H9 (cell line): Measurements from ENCODE around the gene PTPRJ. TPM values are rescaled to one million over a fixed set of nuclear protein-coding genes. Genes with fewer than 3 reads are reported as not detected.

Experiments
- DNase-seq: peaks from one replicate; pipeline ENCODE4 v3.0.0-alpha.2; 2017
- H2AFZ ChIP-seq: one replicate; pipeline ENCODE4 v1.6.1; 2013; ENCODE audit warnings: mild to moderate bottlenecking, low read length, control low read depth, moderate library complexity
- H2AK5ac ChIP-seq: 2 replicates; pipeline ENCODE4 v1.6.1; 2013; ENCODE audit warnings: low read length, control low read depth, mixed read lengths; ENCODE audit not compliant: insufficient read length
- H2BK120ac ChIP-seq: one replicate; pipeline ENCODE4 v1.6.1; 2013; ENCODE audit warnings: low read depth, mild to moderate bottlenecking, low read length, control low read depth, inconsistent platforms; ENCODE audit not compliant: poor library complexity, severe bottlenecking
- H2BK12ac ChIP-seq: 2 replicates; pipeline ENCODE4 v1.6.1; 2013; ENCODE audit warnings: low read length, control low read depth, mixed read lengths, low read depth; ENCODE audit not compliant: insufficient read length
- H2BK15ac ChIP-seq: 2 replicates; pipeline ENCODE4 v1.6.1; 2013; ENCODE audit warnings: low read depth, low read length, control low read depth
- H2BK20ac ChIP-seq: one replicate; pipeline ENCODE4 v1.6.1; 2013; ENCODE audit warnings: low read depth, mild to moderate bottlenecking, low read length, control low read depth, inconsistent platforms; ENCODE audit not compliant: poor library complexity, severe bottlenecking
- H2BK5ac ChIP-seq: 2 replicates; pipeline ENCODE4 v1.6.1; 2013; ENCODE audit warnings: low read length, control low read depth, mixed read lengths; ENCODE audit not compliant: insufficient read length
- H3K14ac ChIP-seq: 2 replicates; pipeline ENCODE4 v1.6.1; 2013; ENCODE audit warnings: low read length, control low read depth; ENCODE audit not compliant: insufficient read depth
- H3K18ac ChIP-seq: 2 replicates; pipeline ENCODE4 v1.6.1; 2013; ENCODE audit warnings: low read depth, mild to moderate bottlenecking, mixed read lengths, low read length, control low read depth; ENCODE audit not compliant: insufficient read length
- H3K23ac ChIP-seq: 2 replicates; pipeline ENCODE4 v1.6.1; 2013; ENCODE audit warnings: low read length, control low read depth, mixed read lengths, low read depth; ENCODE audit not compliant: insufficient read length
- H3K23me2 ChIP-seq: 2 replicates; pipeline ENCODE4 v1.6.1; 2013; ENCODE audit warnings: low read depth, mild to moderate bottlenecking, mixed read lengths, low read length, control low read depth; ENCODE audit not compliant: insufficient read length, poor library complexity, severe bottlenecking
- H3K27ac ChIP-seq: 2 replicates; pipeline ENCODE4 v1.5.1; 2013; ENCODE audit warnings: low read length, control low read depth, mixed read lengths, low read depth; ENCODE audit not compliant: insufficient read length
- H3K27me3 ChIP-seq: 2 replicates; pipeline ENCODE4 v1.6.1; 2013; ENCODE audit warnings: low read length, control low read depth, inconsistent platforms; ENCODE audit not compliant: insufficient read depth
- H3K4ac ChIP-seq: 2 replicates; pipeline ENCODE4 v1.6.1; 2013; ENCODE audit warnings: low read depth, mild to moderate bottlenecking, control low read depth, inconsistent platforms, low read length, moderate library complexity
- H3K4me1 ChIP-seq: 2 replicates; pipeline ENCODE4 v1.6.1; 2013; ENCODE audit warnings: low read length, control low read depth, inconsistent platforms; ENCODE audit not compliant: insufficient read depth
- H3K4me2 ChIP-seq: 2 replicates; pipeline ENCODE4 v1.6.1; 2013; ENCODE audit warnings: low read length, control low read depth, mixed read lengths; ENCODE audit not compliant: insufficient read length, insufficient read depth
- H3K56ac ChIP-seq: 2 replicates; pipeline ENCODE4 v1.6.1; 2013; ENCODE audit warnings: low read depth, mild to moderate bottlenecking, mixed read lengths, low read length, control low read depth; ENCODE audit not compliant: insufficient read length
- H3K79me1 ChIP-seq: 2 replicates; pipeline ENCODE4 v1.6.1; 2013; ENCODE audit warnings: low read depth, mild to moderate bottlenecking, moderate library complexity, low read length, control low read depth, inconsistent platforms; ENCODE audit not compliant: insufficient read depth, poor library complexity, severe bottlenecking
- H3K79me2 ChIP-seq: 2 replicates; pipeline ENCODE4 v1.6.1; 2013; ENCODE audit warnings: low read length, control low read depth, inconsistent platforms; ENCODE audit not compliant: insufficient read depth
- H3K9ac ChIP-seq: 2 replicates; pipeline ENCODE4 v1.6.1; 2013; ENCODE audit warnings: low read length, control low read depth, mixed read lengths; ENCODE audit not compliant: insufficient read length; ENCODE audit errors: extremely low read depth
- H3K9me3 ChIP-seq: one replicate; pipeline ENCODE4 v1.6.1; 2013; ENCODE audit warnings: low read depth, low read length, inconsistent platforms; ENCODE audit not compliant: control insufficient read depth
- H3T11ph ChIP-seq: one replicate; pipeline ENCODE4 v1.6.1; 2013; ENCODE audit warnings: mild to moderate bottlenecking, low read length, control low read depth, inconsistent platforms
- H4K20me1 ChIP-seq: one replicate; pipeline ENCODE4 v1.6.1; 2013; ENCODE audit not compliant: control insufficient read depth, insufficient read length, insufficient read depth
- H4K5ac ChIP-seq: 2 replicates; pipeline ENCODE4 v1.6.1; 2013; ENCODE audit warnings: low read depth, mild to moderate bottlenecking, mixed read lengths, low read length, control low read depth; ENCODE audit not compliant: insufficient read length
- H4K8ac ChIP-seq: replicated peaks from 2 replicates; pipeline ENCODE4 v1.6.1; 2013; ENCODE audit warnings: low read length, control low read depth, mixed read lengths, low read depth; ENCODE audit not compliant: insufficient read length
- H4K91ac ChIP-seq: 2 replicates; pipeline ENCODE4 v1.6.1; 2013; ENCODE audit warnings: low read depth, mild to moderate bottlenecking, moderate library complexity, mixed read lengths, low read length, control low read depth; ENCODE audit not compliant: insufficient read length
- H3K27ac Mint-ChIP-seq, 3 experiments: 2 replicates in 2 of 3; 3 replicates in 1 of 3; pipeline ENCODE4 v1.8.0; 2020 to 2021; ENCODE audit warnings: mixed read lengths in 3 of 3, mild to moderate bottlenecking in 1 of 3, moderate library complexity in 1 of 3
- H3K27me3 Mint-ChIP-seq: 2 replicates; pipeline ENCODE4 v1.8.0; 2021; ENCODE audit warnings: low read depth, mild to moderate bottlenecking, moderate library complexity, mixed read lengths
- H3K36me3 Mint-ChIP-seq, 3 experiments: 2 replicates in 2 of 3; 3 replicates in 1 of 3; pipeline ENCODE4 v1.8.0; 2020 to 2021; ENCODE audit warnings: low read depth in 3 of 3, mixed read lengths in 3 of 3; ENCODE audit not compliant: insufficient read depth in 1 of 3
- H3K4me1 Mint-ChIP-seq, 2 experiments: 2 replicates each; pipeline ENCODE4 v1.8.0; 2020; ENCODE audit warnings: mixed read lengths in 2 of 2
- H3K4me3 Mint-ChIP-seq, 2 experiments: 2 replicates in 1 of 2; 3 replicates in 1 of 2; pipeline ENCODE4 v1.8.0; 2020 to 2021; ENCODE audit warnings: mild to moderate bottlenecking in 2 of 2, mixed read lengths in 2 of 2, moderate library complexity in 1 of 2
- H3K9me3 Mint-ChIP-seq, 2 experiments: 2 replicates in 1 of 2; 3 replicates in 1 of 2; pipeline ENCODE4 v1.8.0; 2020; ENCODE audit warnings: mild to moderate bottlenecking in 2 of 2, mixed read lengths in 2 of 2, moderate library complexity in 1 of 2
- CTCF ChIP-seq: fragments of 200-600 bp; sonication (generic); conservative IDR thresholded peaks from 3 replicates; pipeline ENCODE4 v1.8.0; 2021; ENCODE audit warnings: antibody characterized with exemption, mild to moderate bottlenecking
- WGBS: extraction: QIAGEN DNeasy Blood & Tissue Kit; methylation state at CpG from one replicate; pipeline ENCODE4 v1.1.7; 2013; ENCODE audit warnings: missing lambda C conversion rate, low lambda C conversion rate, mixed read lengths; ENCODE audit not compliant: insufficient read length; ENCODE audit errors: extremely low coverage; 5-methylcytosine and 5-hydroxymethylcytosine counted together
- total RNA-seq: library from RNA; stranded (reverse); gene quantifications from 2 replicates; pipeline ENCODE4 v1.2.1, GENCODE V29; 2021

The PTPRJ gene
- total RNA-seq, 1 experiment from 2014 or later: 10.6 TPM

DNA sequence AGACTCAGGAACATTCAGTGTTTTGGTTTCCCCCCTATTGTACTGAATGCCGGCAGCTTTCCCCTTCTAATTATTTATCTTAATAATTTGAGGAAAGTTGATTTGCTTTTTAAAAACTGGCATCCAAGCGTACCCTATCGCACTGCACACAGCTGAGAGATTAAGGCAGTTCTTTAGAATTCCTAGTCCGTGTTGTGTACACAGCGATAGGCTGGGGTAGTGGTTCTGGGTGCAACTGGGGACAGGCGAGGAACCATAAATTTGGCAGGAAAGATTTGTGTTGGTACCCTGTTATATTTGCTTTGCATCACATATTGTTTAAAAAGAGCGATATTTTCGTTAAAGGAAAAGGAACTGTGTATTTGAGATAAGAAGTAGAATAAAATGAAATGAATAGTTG is 39.2 kb downstream of the PTPRJ start:
- H4K20me1 ChIP-seq: peaks cover 4% of the 10 kb centered on the region
- H3K27me3 Mint-ChIP-seq: no peaks in the 10 kb centered on the region; the same call in 1 of the 2 replicates
- no peak overlapping the region for H3K23ac ChIP-seq
- whole genome bisulfite sequencing: 100% methylated on average over 2 of the region's 8 CpGs
- no peak overlapping the region for H3K18ac ChIP-seq
- H3K27ac ChIP-seq: no peak overlapping the region
- H4K8ac ChIP-seq: no peak overlapping the region
- H3K9me3 ChIP-seq: no peaks in the 10 kb centered on the region
- no peak for DNase-seq
- no peak overlapping the region for H2BK5ac ChIP-seq
- TF ChIP-seq CTCF: no peak
- no peaks in the 10 kb centered on the region; the same call in 1 of the 2 replicates for H3K79me2 ChIP-seq
- no peaks in the 10 kb centered on the region for H3K23me2 ChIP-seq
- H2AK5ac ChIP-seq: no peak overlapping the region
- peaks cover 42 to 61% of the 10 kb centered on the region in 2 experiments for H3K4me1 Mint-ChIP-seq
- no peak overlapping the region for H2BK20ac ChIP-seq
- H3K36me3 Mint-ChIP-seq: no peaks in the 10 kb centered on the region
- H3K4me1 ChIP-seq: peaks cover 7% of the 10 kb centered on the region; the same call in 1 of the 2 replicates
- no peak overlapping the region for H2BK15ac ChIP-seq
- no peak overlapping the region for H4K5ac ChIP-seq
- H3K79me1 ChIP-seq: no peaks in the 10 kb centered on the region
- no peak overlapping the region for H3T11ph ChIP-seq
- H4K91ac ChIP-seq: no peak overlapping the region
- H2AFZ ChIP-seq: no peak overlapping the region
- H3K4me3 Mint-ChIP-seq: no peak overlapping the region
- H3K27me3 ChIP-seq: no peaks in the 10 kb centered on the region; the same call in 1 of the 2 replicates
- H3K56ac ChIP-seq: no peak overlapping the region
- H3K4me2 ChIP-seq: no peak overlapping the region
- no peak overlapping the region for H2BK120ac ChIP-seq
- no peak overlapping the region for H3K9ac ChIP-seq
- H2BK12ac ChIP-seq: no peak overlapping the region
- H3K4ac ChIP-seq: no peak overlapping the region
- H3K14ac ChIP-seq: no peak overlapping the region
- H3K27ac Mint-ChIP-seq: no peak overlapping the region
- H3K9me3 Mint-ChIP-seq: no peaks in the 10 kb centered on the region; a peak in 1 of 5 replicates
